T-helper 1 cell treated with Interleukin-12 subunit alpha and Interleukin-12 subunit beta and Interleukin-4 antibody, amounts not matched to agents 30 ng/mL and 1 ng/mL, for 36 hours (primary cell): ENCODE results near the gene OCA2. TPM values are rescaled to one million over a fixed set of nuclear protein-coding genes. Genes with fewer than 3 reads are reported as not detected.
"Not testable (repeated sequence)": the region's sequence is repeated elsewhere in the genome, so short reads cannot be mapped to it uniquely, and the experiment has no call there.

Experiments
- intact Hi-C: fragments of 100-400 bp; cut with micrococcal nuclease; formaldehyde crosslinking; loops from one replicate; pipeline ENCODE4 v1.15.1; 2024
- total RNA-seq: library from RNA; stranded (reverse); gene quantifications from 2 replicates; pipeline ENCODE4 v1.2.3, GENCODE V29; 2022

OCA2 gene
- total RNA-seq, 1 donor from 2014 or later, result not detected

- intact Hi-C loops, result no loop called here
Observed at GRCh38 chr15:27850981-27851857, 247.9 kb downstream of the OCA2 start.

DNA sequence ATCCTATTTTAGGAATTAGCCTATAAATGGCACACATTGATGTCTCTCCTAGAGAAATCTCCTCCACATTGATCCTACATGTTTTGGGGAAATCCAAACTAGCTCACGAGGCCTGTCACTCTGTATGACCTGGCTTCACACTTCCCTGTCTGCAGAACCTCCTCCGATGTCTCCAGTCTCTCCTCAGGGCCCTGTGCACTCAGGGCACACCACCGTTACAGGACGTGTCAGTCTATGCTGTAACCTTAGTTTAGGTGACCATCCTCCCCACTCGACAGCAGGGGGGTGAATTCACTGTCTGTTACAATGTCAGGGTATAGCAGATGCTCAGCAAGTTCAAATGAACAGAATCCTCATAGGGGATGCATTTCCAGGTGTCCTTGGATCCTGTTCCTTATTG, 249.1 kb downstream of the OCA2 start:
- intact Hi-C loops, result no loop called here

DNA sequence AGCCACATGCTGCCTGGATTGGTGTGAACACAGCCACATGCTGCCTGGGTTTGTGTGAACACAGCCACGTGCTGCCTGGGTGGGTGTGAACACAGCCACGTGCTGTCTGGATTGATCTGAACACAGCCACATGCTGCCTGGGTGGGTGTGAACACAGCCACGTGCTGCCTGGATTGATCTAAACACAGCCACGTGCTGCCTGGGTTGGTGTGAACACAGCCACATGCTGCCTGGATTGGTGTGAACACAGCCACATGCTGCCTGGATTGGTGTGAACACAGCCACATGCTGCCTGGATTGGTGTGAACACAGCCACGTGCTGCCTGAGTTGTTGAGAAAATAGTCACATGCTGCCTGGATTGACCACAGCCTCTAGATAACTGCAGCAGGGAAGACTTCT, 250.2 kb downstream of the OCA2 start:
- intact Hi-C loops, result not testable (repeated sequence)

DNA sequence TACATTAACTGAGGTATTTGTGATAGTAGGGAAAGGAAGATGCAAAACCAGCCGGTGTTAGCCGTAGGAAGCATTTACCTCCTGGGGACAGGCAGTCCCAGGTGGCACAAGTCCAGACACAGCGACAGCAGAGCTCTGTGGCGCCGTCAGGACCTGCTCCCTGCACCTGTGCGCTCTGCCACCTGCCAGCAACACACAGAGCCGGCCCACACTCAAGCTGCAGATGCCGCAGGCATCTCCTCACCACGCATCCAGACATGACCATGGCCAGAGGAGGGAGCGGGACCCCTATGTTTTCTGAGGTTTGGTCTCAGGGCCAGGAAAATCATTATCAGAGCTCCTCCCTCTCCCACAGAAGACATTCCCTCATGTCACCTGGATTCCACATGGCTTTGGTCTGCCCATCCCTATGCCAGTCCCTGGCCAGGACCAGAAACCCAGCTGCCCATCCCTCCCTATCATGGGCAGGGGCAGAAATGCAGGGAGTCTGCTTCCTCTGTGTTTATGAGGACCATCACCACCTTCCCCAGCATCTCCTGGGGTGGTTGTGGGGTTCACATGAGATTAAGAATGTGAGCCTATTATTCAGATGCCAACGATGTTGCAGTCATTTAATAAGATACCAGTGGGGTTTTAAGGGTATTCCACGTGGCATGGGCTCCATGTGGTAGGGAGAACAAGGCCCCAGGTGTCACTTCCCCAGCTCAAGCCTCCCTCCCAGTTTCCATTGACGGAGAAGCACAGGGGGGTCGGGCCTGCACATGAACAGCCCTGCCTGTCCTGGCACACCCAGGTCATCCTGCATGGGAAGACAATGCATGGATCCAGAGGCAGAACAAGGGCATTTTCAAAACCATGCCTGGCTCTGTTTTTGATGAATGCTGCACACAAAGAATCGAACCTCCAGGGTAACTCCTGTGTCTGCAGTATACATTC, 251.1 kb downstream of the OCA2 start:
- intact Hi-C loops, result no loop called here

GRCh38 chr15:27846722-27847395, 252.3 kb downstream of the OCA2 start:
- intact Hi-C loops, result no loop called here

GRCh38 chr15:27845535-27846369, 253.4 kb downstream of the OCA2 start:
- intact Hi-C loops, result no loop called here

- intact Hi-C loops, result no loop called here
Observed at GRCh38 chr15:27844018-27844666, 255.0 kb downstream of the OCA2 start.

DNA sequence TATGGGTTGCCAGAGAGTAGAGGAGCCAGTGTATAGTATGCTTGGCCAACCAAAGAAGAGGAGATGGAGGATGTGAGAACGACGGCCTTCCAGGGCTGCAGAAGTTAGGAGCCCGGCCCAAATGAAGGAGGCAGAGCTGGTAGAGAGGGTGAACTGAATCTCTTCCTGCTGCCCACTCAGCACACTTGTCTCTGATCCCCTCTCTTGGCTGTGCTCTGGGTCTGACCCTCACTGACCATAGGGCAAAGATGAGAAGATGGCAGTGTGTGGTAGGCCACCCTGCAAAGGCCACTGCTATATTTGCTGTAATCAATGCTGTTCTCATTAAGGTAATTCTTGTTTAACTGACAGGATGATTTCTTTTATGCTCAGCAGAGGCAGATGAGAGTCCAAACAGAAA, 256.0 kb downstream of the OCA2 start:
- intact Hi-C loops, result no loop called here

DNA sequence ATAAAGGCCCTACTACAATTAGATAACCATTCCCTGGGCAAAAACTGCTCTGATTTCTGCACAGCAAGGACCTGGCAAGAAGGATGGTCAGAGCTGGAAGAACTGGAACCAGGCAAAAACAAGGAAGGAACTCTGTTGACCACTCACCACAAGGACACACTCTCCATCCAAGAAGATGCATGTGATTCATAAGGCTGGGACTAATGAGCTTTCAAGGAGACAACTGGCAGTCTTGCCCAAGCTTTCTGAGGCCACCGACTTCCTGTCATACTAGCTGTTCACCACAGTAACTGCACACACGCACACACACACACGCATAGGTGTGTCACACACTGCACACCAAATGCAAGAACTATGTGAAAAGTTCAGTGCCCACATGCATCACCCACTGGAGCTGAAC, 256.6 kb downstream of the OCA2 start:
- intact Hi-C loops, result no loop called here

DNA sequence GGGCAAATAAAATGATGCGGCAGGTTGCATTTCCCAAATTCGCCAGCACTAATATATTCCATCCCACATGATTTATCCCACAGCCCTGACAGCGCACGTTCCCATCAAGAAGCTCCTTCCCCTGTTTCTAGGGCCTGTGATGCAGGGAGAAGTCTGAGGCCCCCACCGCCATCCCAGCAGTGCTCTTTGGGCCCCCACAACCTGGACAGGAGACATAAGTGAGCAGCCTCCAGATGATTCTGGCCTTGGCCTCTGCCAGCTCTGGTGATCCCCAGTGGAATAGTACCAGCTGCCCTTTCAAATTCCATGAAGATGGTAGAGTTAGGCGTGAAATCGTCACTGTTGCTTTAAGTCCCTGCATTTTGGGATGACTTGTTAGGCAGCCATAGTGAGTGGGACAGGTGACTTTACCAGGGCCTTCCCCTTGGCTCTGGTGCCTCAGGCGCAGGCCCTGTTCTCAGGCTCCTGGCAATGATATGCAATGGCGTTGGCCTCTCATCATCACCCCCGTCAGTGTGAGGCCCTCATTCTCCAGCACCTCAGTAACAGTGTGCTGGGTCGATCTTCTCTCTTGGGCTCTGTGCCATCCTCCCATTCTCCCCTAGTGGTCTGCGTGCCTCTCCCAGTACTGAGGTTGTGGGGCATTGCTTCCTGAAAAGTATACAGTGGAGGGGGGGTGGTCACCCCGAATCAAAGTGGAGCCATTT, 263.7 kb downstream of the OCA2 start:
- intact Hi-C loops, result no loop called here

GRCh38 chr15:27834684-27835083, 264.4 kb downstream of the OCA2 start:
- intact Hi-C loops, result no loop called here

- intact Hi-C loops, result no loop called here
Observed at GRCh38 chr15:27833974-27834373, 265.1 kb downstream of the OCA2 start.

DNA sequence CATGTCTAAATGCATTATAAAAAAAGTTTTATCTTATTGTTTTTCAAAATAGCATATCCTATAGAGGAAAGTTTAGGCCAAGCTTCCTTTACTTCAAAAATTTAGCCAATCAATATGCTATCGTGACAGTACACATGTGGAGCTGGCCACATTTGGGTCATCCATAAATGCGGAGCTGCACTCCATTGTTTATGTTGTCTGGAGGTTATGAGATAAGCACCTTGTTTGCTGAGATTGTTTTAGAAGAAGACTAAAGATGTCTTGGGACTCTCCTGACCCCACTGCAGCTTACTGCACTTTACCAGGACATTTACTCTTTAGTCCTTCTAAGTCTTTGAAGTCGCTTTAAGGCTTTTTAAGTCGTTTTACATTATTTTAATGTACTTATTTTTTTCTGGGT, 265.9 kb downstream of the OCA2 start:
- intact Hi-C loops, result no loop called here

DNA sequence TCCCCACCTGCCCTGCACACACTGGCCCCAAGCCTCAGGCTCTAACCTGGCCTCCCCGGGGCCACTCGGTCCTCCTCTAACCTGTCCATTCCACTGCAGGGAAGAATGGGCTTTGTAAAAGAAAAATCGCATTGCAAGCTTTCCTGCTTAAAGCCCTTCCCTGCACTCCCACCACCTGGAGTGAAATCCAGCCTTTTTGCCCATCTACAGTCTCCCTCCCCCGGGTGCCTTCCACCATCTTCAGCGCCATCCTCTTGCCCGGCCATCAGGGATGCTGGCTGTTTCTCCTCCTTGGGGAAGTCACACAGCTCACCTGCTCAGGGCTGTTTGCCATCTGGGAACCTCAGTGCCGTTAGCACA, 266.9 kb downstream of the OCA2 start:
- intact Hi-C loops, result no loop called here

- intact Hi-C loops, result no loop called here
Observed at GRCh38 chr15:27831384-27832236, 267.5 kb downstream of the OCA2 start.

GRCh38 chr15:27828746-27829145, 270.4 kb downstream of the OCA2 start:
- intact Hi-C loops, result no loop called here

DNA sequence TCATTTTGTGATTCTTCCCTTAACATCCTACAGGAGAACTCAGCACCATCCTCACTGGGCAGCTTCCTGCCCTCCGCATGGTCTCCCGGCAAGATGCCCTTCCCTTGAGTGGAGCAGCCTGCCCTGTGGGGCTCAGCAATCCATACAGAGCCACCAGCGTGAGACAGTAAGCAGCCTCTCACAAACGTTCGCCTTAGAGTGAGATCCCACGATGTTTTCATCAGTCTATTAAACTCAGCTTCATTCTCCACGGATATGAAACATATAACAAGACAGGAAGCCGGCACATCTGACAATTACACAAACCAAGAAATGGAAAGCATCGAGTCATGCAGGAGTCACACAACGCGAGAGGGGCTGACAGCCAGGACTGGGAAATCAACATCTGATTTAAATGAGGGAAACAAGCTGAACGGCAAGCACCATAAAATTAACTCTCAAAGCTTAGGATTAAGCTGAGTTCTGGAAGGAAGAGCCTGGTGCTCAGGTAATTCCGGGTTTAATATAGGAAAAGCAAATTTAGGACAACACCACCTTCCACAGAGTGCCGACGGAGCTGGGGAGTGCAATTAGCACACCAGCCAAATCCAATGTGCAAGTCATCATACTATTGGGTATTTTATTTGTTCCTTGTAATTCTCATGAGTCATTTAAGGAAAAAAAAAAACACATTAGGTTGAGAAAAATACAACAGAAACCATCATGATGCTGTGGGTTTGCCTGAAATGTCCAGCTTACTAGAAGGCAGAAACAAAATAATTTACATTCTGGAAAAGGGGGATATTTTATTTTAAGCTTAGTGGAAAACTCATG, 272.0 kb downstream of the OCA2 start:
- intact Hi-C loops, result no loop called here

GRCh38 chr15:27826411-27826810, 272.7 kb downstream of the OCA2 start:
- intact Hi-C loops, result no loop called here
